SJCRH30 (cell line): ENCODE results near the gene SLC2A4. TPM values are rescaled to one million over a fixed set of nuclear protein-coding genes. Genes with fewer than 3 reads are reported as not detected.

Experiments
- total RNA-seq: library from RNA; depleted of rRNA; stranded (reverse); fragments of >200 nt; shearing (Covaris generic); gene quantifications from 2 replicates; pipeline ENCODE4 v1.2.3, GENCODE V29; 2014; rRNA removed

SLC2A4 gene
- total RNA-seq, 1 experiment from 2014 or later, result 1.3 TPM

Other genes with a start within 250 kb of the SLC2A4 start
- gene SLC16A13, start 245.7 kb upstream of the SLC2A4 start, total RNA-seq, result 0.23 and 0.47 TPM in 2 replicates
- not detected in 2 replicates for gene SLC16A11, start 237.6 kb upstream of the SLC2A4 start, total RNA-seq
- gene CLEC10A, start 201.5 kb upstream of the SLC2A4 start, total RNA-seq, result not detected in 2 replicates
- gene ASGR2, start 166.9 kb upstream of the SLC2A4 start, total RNA-seq, result not detected in 2 replicates
- 0.79 and 0.84 TPM in 2 replicates for gene ASGR1, start 102.3 kb upstream of the SLC2A4 start, total RNA-seq
- gene DLG4, start 61.9 kb upstream of the SLC2A4 start, total RNA-seq, result 1.9 and 3.9 TPM in 2 replicates
- gene ACADVL, start 61.8 kb upstream of the SLC2A4 start, total RNA-seq, result 44.6 and 64.2 TPM in 2 replicates
- 33.4 and 39.0 TPM in 2 replicates for gene DVL2, start 47.2 kb upstream of the SLC2A4 start, total RNA-seq
- 28.7 and 30.9 TPM in 2 replicates for gene PHF23, start 42.3 kb upstream of the SLC2A4 start, total RNA-seq
- gene GABARAP, start 39.3 kb upstream of the SLC2A4 start, total RNA-seq, result 139 and 141 TPM in 2 replicates
- gene CTDNEP1, start 30.0 kb upstream of the SLC2A4 start, total RNA-seq, result 36.1 and 36.9 TPM in 2 replicates
- 39.6 and 43.8 TPM in 2 replicates for gene ELP5, start 29.5 kb upstream of the SLC2A4 start, total RNA-seq
- 0.25 and 0.34 TPM in 2 replicates for gene CLDN7, start 19.2 kb upstream of the SLC2A4 start, total RNA-seq
- not detected in 2 replicates for gene YBX2, start 12.9 kb downstream of the SLC2A4 start, total RNA-seq
- 339 and 372 TPM in 2 replicates for gene EIF5A, start 25.9 kb downstream of the SLC2A4 start, total RNA-seq
- gene GPS2, start 33.6 kb downstream of the SLC2A4 start, total RNA-seq, result 32.2 and 39.7 TPM in 2 replicates
- gene NEURL4, start 47.6 kb downstream of the SLC2A4 start, total RNA-seq, result 18.7 and 19.7 TPM in 2 replicates
- 0.20 and 0.67 TPM in 2 replicates for gene ACAP1, start 54.8 kb downstream of the SLC2A4 start, total RNA-seq
- 1.7 and 2.6 TPM in 2 replicates for gene KCTD11, start 70.4 kb downstream of the SLC2A4 start, total RNA-seq
- not detected in 2 replicates for gene TMEM95, start 73.4 kb downstream of the SLC2A4 start, total RNA-seq
- not detected in 2 replicates for gene TNK1, start 99.4 kb downstream of the SLC2A4 start, total RNA-seq
- 5.9 and 6.7 TPM in 2 replicates for gene PLSCR3, start 112.8 kb downstream of the SLC2A4 start, total RNA-seq
- 62.4 and 71.8 TPM in 2 replicates for gene TMEM256, start 122.4 kb downstream of the SLC2A4 start, total RNA-seq
- 5.0 and 6.8 TPM in 2 replicates for gene NLGN2, start 126.1 kb downstream of the SLC2A4 start, total RNA-seq
- not detected in 2 replicates for gene SPEM1, start 138.6 kb downstream of the SLC2A4 start, total RNA-seq
- not detected in 2 replicates for gene SPEM2, start 143.9 kb downstream of the SLC2A4 start, total RNA-seq
- not detected in 2 replicates for gene SPEM3, start 147.1 kb downstream of the SLC2A4 start, total RNA-seq
- 0.10 and 0.53 TPM in 2 replicates for gene TMEM102, start 153.7 kb downstream of the SLC2A4 start, total RNA-seq
- gene FGF11, start 157.8 kb downstream of the SLC2A4 start, total RNA-seq, result 4.0 and 5.0 TPM in 2 replicates
- gene CHRNB1, start 163.3 kb downstream of the SLC2A4 start, total RNA-seq, result 33.3 and 36.9 TPM in 2 replicates
- 4.7 and 5.3 TPM in 2 replicates for gene ZBTB4, start 197.9 kb downstream of the SLC2A4 start, total RNA-seq
- gene SLC35G6, start 199.7 kb downstream of the SLC2A4 start, total RNA-seq, result not detected in 2 replicates
- 27.7 and 32.0 TPM in 2 replicates for gene POLR2A, start 202.6 kb downstream of the SLC2A4 start, total RNA-seq